A673 (cell line): ENCODE measurements around the gene CLIC6. TPM values are rescaled to one million over a fixed set of nuclear protein-coding genes. Genes with fewer than 3 reads are reported as not detected.

Experiments
- BruUV-seq: library from RNA; stranded (reverse); fragments of 400-500 nt; replicated peaks from 2 replicates; lab custom pipeline; 2021; lab: Mats Ljungman, UMichigan
- CTCF ChIA-PET: fragments of 300-600 bp; sonication (Branson Sonifier 250); formaldehyde crosslinking; loops from one replicate; lab custom pipeline; 2022; ENCODE audit warnings: antibody characterized with exemption; lab: Charles Lee
- POLR2A ChIA-PET: fragments of 300-600 bp; sonication (Branson Sonifier 250); formaldehyde crosslinking; loops from one replicate; lab custom pipeline; 2022; ENCODE audit warnings: antibody characterized with exemption; ENCODE audit not compliant: low non-redundant PET; lab: Charles Lee
- DNase-seq: peaks from one replicate; pipeline ENCODE4 v3.0.0-alpha.2; 2015; ENCODE audit warnings: low spot score
- H3K27ac ChIP-seq: fragments of 200-600 bp; sonication (generic); 2 replicates; pipeline ENCODE4 v1.5.1; 2016; ENCODE audit warnings: mixed run types, low read depth, mild to moderate bottlenecking, mixed read lengths, antibody characterized with exemption, low read length; ENCODE audit not compliant: poor library complexity, severe bottlenecking
- H3K27me3 ChIP-seq: fragments of 200-600 bp; sonication (generic); replicated peaks from 2 replicates; pipeline ENCODE4 v1.6.1; 2017; ENCODE audit warnings: mixed run types, low read depth, mild to moderate bottlenecking, mixed read lengths, antibody characterized with exemption, low read length; ENCODE audit not compliant: insufficient read depth, poor library complexity
- H3K36me3 ChIP-seq: fragments of 200-600 bp; sonication (generic); 2 replicates; pipeline ENCODE4 v1.6.1; 2016; ENCODE audit warnings: mixed run types, mild to moderate bottlenecking, mixed read lengths, antibody characterized with exemption, low read length; ENCODE audit not compliant: insufficient read depth, poor library complexity, severe bottlenecking
- H3K4me1 ChIP-seq: fragments of 200-600 bp; sonication (generic); 2 replicates; pipeline ENCODE4 v1.6.1; 2017; ENCODE audit warnings: mixed run types, mild to moderate bottlenecking, mixed read lengths, antibody characterized with exemption, low read length; ENCODE audit not compliant: insufficient read depth, poor library complexity, severe bottlenecking
- H3K4me3 ChIP-seq: fragments of 200-600 bp; sonication (generic); 2 replicates; pipeline ENCODE4 v1.5.1; 2016; ENCODE audit warnings: low read depth, mixed run types, mild to moderate bottlenecking, mixed read lengths, low read length; ENCODE audit not compliant: poor library complexity, severe bottlenecking
- H3K9me3 ChIP-seq: fragments of 200-600 bp; sonication (generic); 2 replicates; pipeline ENCODE4 v1.6.1; 2016; ENCODE audit warnings: mixed run types, low read depth, mild to moderate bottlenecking, mixed read lengths, antibody characterized with exemption, low read length; ENCODE audit not compliant: poor library complexity, severe bottlenecking
- EZH2 ChIP-seq: fragments of 200-600 bp; sonication (generic); IDR thresholded peaks from 2 replicates; pipeline ENCODE4 v1.6.1; 2017; ENCODE audit warnings: borderline replicate concordance, low read depth, mild to moderate bottlenecking, mixed read lengths, antibody characterized with exemption, low read length; ENCODE audit not compliant: poor library complexity, severe bottlenecking
- intact Hi-C: fragments of 100-400 bp; cut with micrococcal nuclease; formaldehyde crosslinking; loops from one replicate; pipeline ENCODE4 v1.10.0; 2022; ENCODE audit not compliant: unreplicated experiment
- total RNA-seq: library from RNA; stranded (reverse); gene quantifications from 2 replicates; pipeline ENCODE4 v1.2.3, GENCODE V29; 2021
- TF ChIP-seq, protein P1 (sequence below): fragments of 300-800, 200-600 bp; sonication (generic); conservative IDR thresholded peaks from 2 replicates; pipeline ENCODE4 v1.5.1; 2017; ENCODE audit warnings: low read depth, mild to moderate bottlenecking, antibody characterized with exemption, low read length, moderate library complexity, mixed read lengths

CLIC6 gene
- total RNA-seq, 1 experiment from 2014 or later: not detected

DNA sequence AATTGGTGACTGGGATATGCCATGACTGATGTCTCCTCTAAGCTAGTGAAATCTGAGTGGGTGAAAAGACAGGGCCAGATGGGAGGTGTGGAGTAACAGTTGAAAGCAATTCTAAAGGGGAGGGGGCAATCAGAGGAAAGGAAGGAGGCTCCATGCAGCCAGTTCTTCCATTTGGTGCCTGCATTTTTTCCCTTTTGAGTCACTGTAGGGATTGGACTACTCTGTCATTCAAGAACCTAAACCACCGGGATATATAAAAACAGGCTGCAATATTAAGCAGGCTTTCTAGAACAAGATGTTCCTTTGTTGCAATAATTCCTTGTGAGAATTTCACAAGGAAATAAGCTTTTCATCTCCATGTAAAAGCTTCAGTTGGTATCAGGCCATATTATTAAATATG is 18.3 kb downstream of the CLIC6 start:
- H3K4me1 ChIP-seq: no peaks in the 10 kb centered on the region
- H3K36me3 ChIP-seq: no peaks in the 10 kb centered on the region
- no peak for DNase-seq
- POLR2A ChIA-PET: no interaction called here
- H3K9me3 ChIP-seq: no peaks in the 10 kb centered on the region
- H3K4me3 ChIP-seq: no peak overlapping the region
- TF ChIP-seq, protein P1, sequence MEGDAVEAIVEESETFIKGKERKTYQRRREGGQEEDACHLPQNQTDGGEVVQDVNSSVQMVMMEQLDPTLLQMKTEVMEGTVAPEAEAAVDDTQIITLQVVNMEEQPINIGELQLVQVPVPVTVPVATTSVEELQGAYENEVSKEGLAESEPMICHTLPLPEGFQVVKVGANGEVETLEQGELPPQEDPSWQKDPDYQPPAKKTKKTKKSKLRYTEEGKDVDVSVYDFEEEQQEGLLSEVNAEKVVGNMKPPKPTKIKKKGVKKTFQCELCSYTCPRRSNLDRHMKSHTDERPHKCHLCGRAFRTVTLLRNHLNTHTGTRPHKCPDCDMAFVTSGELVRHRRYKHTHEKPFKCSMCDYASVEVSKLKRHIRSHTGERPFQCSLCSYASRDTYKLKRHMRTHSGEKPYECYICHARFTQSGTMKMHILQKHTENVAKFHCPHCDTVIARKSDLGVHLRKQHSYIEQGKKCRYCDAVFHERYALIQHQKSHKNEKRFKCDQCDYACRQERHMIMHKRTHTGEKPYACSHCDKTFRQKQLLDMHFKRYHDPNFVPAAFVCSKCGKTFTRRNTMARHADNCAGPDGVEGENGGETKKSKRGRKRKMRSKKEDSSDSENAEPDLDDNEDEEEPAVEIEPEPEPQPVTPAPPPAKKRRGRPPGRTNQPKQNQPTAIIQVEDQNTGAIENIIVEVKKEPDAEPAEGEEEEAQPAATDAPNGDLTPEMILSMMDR: no peak
- TF ChIP-seq EZH2: no peak
- no peak overlapping the region for H3K27ac ChIP-seq
- intact Hi-C loops: no loop called here
- BruUV-seq: no TSS peak
- CTCF ChIA-PET: interaction anchor here (0.6 kb wide), 1 partner anchor 14 kb away, joined by 10 read pairs; no protein-coding TSS in a partner anchor
- H3K27me3 ChIP-seq: peaks cover 10% of the 10 kb centered on the region

DNA sequence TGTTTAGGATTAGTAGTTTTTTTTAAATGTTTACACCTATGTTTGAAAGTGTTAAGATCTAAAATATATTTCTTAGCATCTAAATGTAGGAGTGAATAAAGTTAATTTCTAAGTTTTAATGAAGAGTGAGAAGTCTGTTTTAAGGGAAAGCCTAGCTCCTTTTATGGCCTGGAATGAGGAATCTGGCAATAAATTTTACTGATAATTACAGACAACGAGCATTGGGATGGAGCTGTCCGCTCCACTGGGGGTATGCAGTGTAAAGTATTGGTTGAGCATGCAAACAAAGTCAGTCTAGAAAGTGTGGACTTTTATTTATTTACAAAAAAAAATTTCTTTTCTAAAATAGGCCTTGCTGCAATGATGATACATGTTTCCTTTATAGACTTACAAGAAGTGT is 19.0 kb downstream of the CLIC6 start:
- intact Hi-C loops: no loop called here
- H3K36me3 ChIP-seq: no peaks in the 10 kb centered on the region
- POLR2A ChIA-PET: no interaction called here

DNA sequence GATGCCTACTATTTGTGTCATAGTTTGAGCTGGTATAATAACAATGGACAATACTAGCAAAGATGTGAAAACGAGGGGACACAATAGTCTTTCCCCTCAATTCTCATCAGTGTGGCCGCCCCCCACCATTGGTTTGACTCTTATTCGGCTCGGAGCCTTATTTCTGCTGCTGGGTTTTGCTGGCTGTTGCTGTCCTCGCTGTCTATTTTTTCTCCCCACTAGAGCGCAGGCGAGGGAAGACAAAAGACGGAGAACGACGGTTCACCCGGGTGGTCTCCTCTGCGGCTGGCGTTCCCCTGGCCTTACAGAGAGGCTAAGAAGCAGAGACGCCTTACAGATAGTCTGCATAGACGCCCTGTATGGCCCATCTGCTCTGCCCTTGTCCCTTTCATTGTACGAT is 19.4 kb downstream of the CLIC6 start:
- no peak overlapping the region for H3K27ac ChIP-seq
- no peaks in the 10 kb centered on the region for H3K4me1 ChIP-seq
- no peak for TF ChIP-seq EZH2
- TF ChIP-seq, protein P1: peak; percentile 64
- DNase-seq: peak; percentile 51
- no peaks in the 10 kb centered on the region for H3K36me3 ChIP-seq
- ChIA-PET CTCF (no interaction called here), POLR2A (no interaction called here)
- H3K9me3 ChIP-seq: no peaks in the 10 kb centered on the region
- H3K27me3 ChIP-seq: peaks cover 12% of the 10 kb centered on the region
- H3K4me3 ChIP-seq: no peak overlapping the region
- BruUV-seq: no TSS peak
- intact Hi-C loops: no loop called here

More for the DNA sequence above, 19.0 kb downstream of the CLIC6 start:
- DNase-seq: no peak
- TF ChIP-seq, protein P1: no peak
- no peak for TF ChIP-seq EZH2
- H3K4me1 ChIP-seq: no peaks in the 10 kb centered on the region
- H3K4me3 ChIP-seq: no peak overlapping the region
- CTCF ChIA-PET: interaction anchor here (0.6 kb wide), 1 partner anchor 14 kb away, joined by 10 read pairs; no protein-coding TSS in a partner anchor
- BruUV-seq: no TSS peak
- H3K9me3 ChIP-seq: no peaks in the 10 kb centered on the region
- peaks cover 12% of the 10 kb centered on the region for H3K27me3 ChIP-seq
- H3K27ac ChIP-seq: no peak overlapping the region
